H9 (cell line): ENCODE data around the gene LIMS1. TPM values are rescaled to one million over a fixed set of nuclear protein-coding genes. Genes with fewer than 3 reads are reported as not detected.

ENCODE experiments used
- DNase-seq: peaks from one replicate; pipeline ENCODE4 v3.0.0-alpha.2; 2017
- H2AFZ ChIP-seq: one replicate; pipeline ENCODE4 v1.6.1; 2013; ENCODE audit warnings: mild to moderate bottlenecking, low read length, control low read depth, moderate library complexity
- H2AK5ac ChIP-seq: 2 replicates; pipeline ENCODE4 v1.6.1; 2013; ENCODE audit warnings: low read length, control low read depth, mixed read lengths; ENCODE audit not compliant: insufficient read length
- H2BK120ac ChIP-seq: one replicate; pipeline ENCODE4 v1.6.1; 2013; ENCODE audit warnings: low read depth, mild to moderate bottlenecking, low read length, control low read depth, inconsistent platforms; ENCODE audit not compliant: poor library complexity, severe bottlenecking
- H2BK12ac ChIP-seq: 2 replicates; pipeline ENCODE4 v1.6.1; 2013; ENCODE audit warnings: low read length, control low read depth, mixed read lengths, low read depth; ENCODE audit not compliant: insufficient read length
- H2BK15ac ChIP-seq: 2 replicates; pipeline ENCODE4 v1.6.1; 2013; ENCODE audit warnings: low read depth, low read length, control low read depth
- H2BK20ac ChIP-seq: one replicate; pipeline ENCODE4 v1.6.1; 2013; ENCODE audit warnings: low read depth, mild to moderate bottlenecking, low read length, control low read depth, inconsistent platforms; ENCODE audit not compliant: poor library complexity, severe bottlenecking
- H2BK5ac ChIP-seq: 2 replicates; pipeline ENCODE4 v1.6.1; 2013; ENCODE audit warnings: low read length, control low read depth, mixed read lengths; ENCODE audit not compliant: insufficient read length
- H3K14ac ChIP-seq: 2 replicates; pipeline ENCODE4 v1.6.1; 2013; ENCODE audit warnings: low read length, control low read depth; ENCODE audit not compliant: insufficient read depth
- H3K18ac ChIP-seq: 2 replicates; pipeline ENCODE4 v1.6.1; 2013; ENCODE audit warnings: low read depth, mild to moderate bottlenecking, mixed read lengths, low read length, control low read depth; ENCODE audit not compliant: insufficient read length
- H3K23ac ChIP-seq: 2 replicates; pipeline ENCODE4 v1.6.1; 2013; ENCODE audit warnings: low read length, control low read depth, mixed read lengths, low read depth; ENCODE audit not compliant: insufficient read length
- H3K23me2 ChIP-seq: 2 replicates; pipeline ENCODE4 v1.6.1; 2013; ENCODE audit warnings: low read depth, mild to moderate bottlenecking, mixed read lengths, low read length, control low read depth; ENCODE audit not compliant: insufficient read length, poor library complexity, severe bottlenecking
- H3K27ac ChIP-seq: 2 replicates; pipeline ENCODE4 v1.5.1; 2013; ENCODE audit warnings: low read length, control low read depth, mixed read lengths, low read depth; ENCODE audit not compliant: insufficient read length
- H3K27me3 ChIP-seq: 2 replicates; pipeline ENCODE4 v1.6.1; 2013; ENCODE audit warnings: low read length, control low read depth, inconsistent platforms; ENCODE audit not compliant: insufficient read depth
- H3K4ac ChIP-seq: 2 replicates; pipeline ENCODE4 v1.6.1; 2013; ENCODE audit warnings: low read depth, mild to moderate bottlenecking, control low read depth, inconsistent platforms, low read length, moderate library complexity
- H3K4me1 ChIP-seq: 2 replicates; pipeline ENCODE4 v1.6.1; 2013; ENCODE audit warnings: low read length, control low read depth, inconsistent platforms; ENCODE audit not compliant: insufficient read depth
- H3K4me2 ChIP-seq: 2 replicates; pipeline ENCODE4 v1.6.1; 2013; ENCODE audit warnings: low read length, control low read depth, mixed read lengths; ENCODE audit not compliant: insufficient read length, insufficient read depth
- H3K56ac ChIP-seq: 2 replicates; pipeline ENCODE4 v1.6.1; 2013; ENCODE audit warnings: low read depth, mild to moderate bottlenecking, mixed read lengths, low read length, control low read depth; ENCODE audit not compliant: insufficient read length
- H3K79me1 ChIP-seq: 2 replicates; pipeline ENCODE4 v1.6.1; 2013; ENCODE audit warnings: low read depth, mild to moderate bottlenecking, moderate library complexity, low read length, control low read depth, inconsistent platforms; ENCODE audit not compliant: insufficient read depth, poor library complexity, severe bottlenecking
- H3K79me2 ChIP-seq: 2 replicates; pipeline ENCODE4 v1.6.1; 2013; ENCODE audit warnings: low read length, control low read depth, inconsistent platforms; ENCODE audit not compliant: insufficient read depth
- H3K9ac ChIP-seq: 2 replicates; pipeline ENCODE4 v1.6.1; 2013; ENCODE audit warnings: low read length, control low read depth, mixed read lengths; ENCODE audit not compliant: insufficient read length; ENCODE audit errors: extremely low read depth
- H3K9me3 ChIP-seq: one replicate; pipeline ENCODE4 v1.6.1; 2013; ENCODE audit warnings: low read depth, low read length, inconsistent platforms; ENCODE audit not compliant: control insufficient read depth
- H3T11ph ChIP-seq: one replicate; pipeline ENCODE4 v1.6.1; 2013; ENCODE audit warnings: mild to moderate bottlenecking, low read length, control low read depth, inconsistent platforms
- H4K20me1 ChIP-seq: one replicate; pipeline ENCODE4 v1.6.1; 2013; ENCODE audit not compliant: control insufficient read depth, insufficient read length, insufficient read depth
- H4K5ac ChIP-seq: 2 replicates; pipeline ENCODE4 v1.6.1; 2013; ENCODE audit warnings: low read depth, mild to moderate bottlenecking, mixed read lengths, low read length, control low read depth; ENCODE audit not compliant: insufficient read length
- H4K8ac ChIP-seq: replicated peaks from 2 replicates; pipeline ENCODE4 v1.6.1; 2013; ENCODE audit warnings: low read length, control low read depth, mixed read lengths, low read depth; ENCODE audit not compliant: insufficient read length
- H4K91ac ChIP-seq: 2 replicates; pipeline ENCODE4 v1.6.1; 2013; ENCODE audit warnings: low read depth, mild to moderate bottlenecking, moderate library complexity, mixed read lengths, low read length, control low read depth; ENCODE audit not compliant: insufficient read length
- H3K27ac Mint-ChIP-seq, 3 experiments: 2 replicates in 2 of 3; 3 replicates in 1 of 3; pipeline ENCODE4 v1.8.0; 2020 to 2021; ENCODE audit warnings: mixed read lengths in 3 of 3, mild to moderate bottlenecking in 1 of 3, moderate library complexity in 1 of 3
- H3K27me3 Mint-ChIP-seq: 2 replicates; pipeline ENCODE4 v1.8.0; 2021; ENCODE audit warnings: low read depth, mild to moderate bottlenecking, moderate library complexity, mixed read lengths
- H3K36me3 Mint-ChIP-seq, 3 experiments: 2 replicates in 2 of 3; 3 replicates in 1 of 3; pipeline ENCODE4 v1.8.0; 2020 to 2021; ENCODE audit warnings: low read depth in 3 of 3, mixed read lengths in 3 of 3; ENCODE audit not compliant: insufficient read depth in 1 of 3
- H3K4me1 Mint-ChIP-seq, 2 experiments: 2 replicates each; pipeline ENCODE4 v1.8.0; 2020; ENCODE audit warnings: mixed read lengths in 2 of 2
- H3K4me3 Mint-ChIP-seq, 2 experiments: 2 replicates in 1 of 2; 3 replicates in 1 of 2; pipeline ENCODE4 v1.8.0; 2020 to 2021; ENCODE audit warnings: mild to moderate bottlenecking in 2 of 2, mixed read lengths in 2 of 2, moderate library complexity in 1 of 2
- H3K9me3 Mint-ChIP-seq, 2 experiments: 2 replicates in 1 of 2; 3 replicates in 1 of 2; pipeline ENCODE4 v1.8.0; 2020; ENCODE audit warnings: mild to moderate bottlenecking in 2 of 2, mixed read lengths in 2 of 2, moderate library complexity in 1 of 2
- CTCF ChIP-seq: fragments of 200-600 bp; sonication (generic); conservative IDR thresholded peaks from 3 replicates; pipeline ENCODE4 v1.8.0; 2021; ENCODE audit warnings: antibody characterized with exemption, mild to moderate bottlenecking
- WGBS: extraction: QIAGEN DNeasy Blood & Tissue Kit; methylation state at CpG from one replicate; pipeline ENCODE4 v1.1.7; 2013; ENCODE audit warnings: missing lambda C conversion rate, low lambda C conversion rate, mixed read lengths; ENCODE audit not compliant: insufficient read length; ENCODE audit errors: extremely low coverage; 5-methylcytosine and 5-hydroxymethylcytosine counted together
- total RNA-seq: library from RNA; stranded (reverse); gene quantifications from 2 replicates; pipeline ENCODE4 v1.2.1, GENCODE V29; 2021

Gene LIMS1
- total RNA-seq, 1 experiment from 2014 or later = 37.7 TPM

GRCh38 chr2:108586631-108587030 lies 52.4 kb downstream of the LIMS1 start:
- Mint-ChIP-seq H3K9me3 (no peaks in the 10 kb centered on the region), H3K27ac (peak overlapping the region in 1 of 3 experiments; percentile 29; a peak in 3 of 7 replicates), H3K4me1 (peaks cover 19 to 30% of the 10 kb centered on the region in 2 experiments), H3K4me3 (0 out of 5 replicates have a peak overlapping the region, but pooled peaks of 1 of the 2 experiments have one; percentile 22), H3K36me3 (no peaks in the 10 kb centered on the region; a peak in 1 of 7 replicates), H3K27me3 (no peaks in the 10 kb centered on the region; the same call in 1 of the 2 replicates)
- Histone ChIP-seq H2BK120ac (no peak overlapping the region), H3K56ac (no peak overlapping the region), H4K5ac (no peak overlapping the region), H3K9me3 (no peaks in the 10 kb centered on the region), H3K14ac (no peak overlapping the region), H3K79me1 (peaks cover 7% of the 10 kb centered on the region), H3K4me2 (no peak overlapping the region), H3K27me3 (no peaks in the 10 kb centered on the region), H4K20me1 (no peaks in the 10 kb centered on the region), H3T11ph (no peak overlapping the region), H2BK20ac (no peak overlapping the region), H2BK15ac (no peak overlapping the region), H3K4me1 (peaks cover 5% of the 10 kb centered on the region; the same call in 1 of the 2 replicates), H3K23me2 (no peaks in the 10 kb centered on the region), H2AFZ (no peak overlapping the region), H3K23ac (no peak overlapping the region), H3K9ac (no peak overlapping the region), H3K18ac (no peak overlapping the region), H2BK12ac (no peak overlapping the region), H2BK5ac (no peak overlapping the region), H2AK5ac (no peak overlapping the region), H3K79me2 (no peaks in the 10 kb centered on the region; the same call in 1 of the 2 replicates), H3K4ac (no peak overlapping the region), H4K91ac (no peak overlapping the region), H3K27ac (no peak overlapping the region), H4K8ac (no peak overlapping the region)
- DNase-seq = no peak
- no CpG with 5 or more reads among the region's 5 CpGs for WGBS
- no peak for TF ChIP-seq CTCF
